GM23248 (cell line): Measurements from ENCODE around the gene DESI1. TPM values are rescaled to one million over a fixed set of nuclear protein-coding genes. Genes with fewer than 3 reads are reported as not detected.

Experiments used
- DNase-seq: peaks from one replicate; pipeline ENCODE4 v3.0.0-alpha.2; 2015
- H2AFZ ChIP-seq: fragments of 200-600 bp; sonication (generic); 2 replicates; pipeline ENCODE4 v1.6.1; 2016; ENCODE audit warnings: antibody characterized with exemption
- H3F3A ChIP-seq: fragments of 200-600 bp; sonication (generic); 2 replicates; pipeline ENCODE4 v1.6.1; 2016; ENCODE audit warnings: mild to moderate bottlenecking, antibody characterized with exemption, mixed run types; ENCODE audit not compliant: insufficient read depth
- H3K27ac ChIP-seq: fragments of 200-600 bp; sonication (generic); 2 replicates; pipeline ENCODE4 v1.5.1; 2016; ENCODE audit warnings: mild to moderate bottlenecking
- H3K27me3 ChIP-seq: fragments of 200-600 bp; sonication (generic); replicated peaks from 2 replicates; pipeline ENCODE4 v1.6.1; 2016; ENCODE audit warnings: mild to moderate bottlenecking; ENCODE audit not compliant: insufficient read depth
- H3K36me3 ChIP-seq: fragments of 200-600 bp; sonication (generic); 2 replicates; pipeline ENCODE4 v1.6.1; 2016; ENCODE audit warnings: low read depth, mild to moderate bottlenecking
- H3K4me1 ChIP-seq: fragments of 200-600 bp; sonication (generic); 2 replicates; pipeline ENCODE4 v1.6.1; 2016; ENCODE audit warnings: mild to moderate bottlenecking; ENCODE audit not compliant: insufficient read depth
- H3K4me2 ChIP-seq: fragments of 200-600 bp; sonication (generic); one replicate; pipeline ENCODE4 v1.6.1; 2016; ENCODE audit warnings: mild to moderate bottlenecking; ENCODE audit not compliant: unreplicated experiment
- H3K4me3 ChIP-seq: fragments of 200-600 bp; sonication (generic); 2 replicates; pipeline ENCODE4 v1.5.1; 2016; ENCODE audit warnings: mild to moderate bottlenecking
- H3K79me2 ChIP-seq: fragments of 200-600 bp; sonication (generic); 2 replicates; pipeline ENCODE4 v1.6.1; 2016; ENCODE audit warnings: mild to moderate bottlenecking; ENCODE audit not compliant: insufficient read depth
- H3K9ac ChIP-seq: fragments of 200-600 bp; sonication (generic); 2 replicates; pipeline ENCODE4 v1.6.1; 2016; ENCODE audit warnings: mild to moderate bottlenecking
- H3K9me2 ChIP-seq: fragments of 200-600 bp; sonication (generic); 2 replicates; pipeline ENCODE4 v1.6.1; 2016; ENCODE audit warnings: mixed run types, mild to moderate bottlenecking, moderate library complexity; ENCODE audit not compliant: insufficient read depth
- H3K9me3 ChIP-seq: fragments of 200-600 bp; sonication (generic); one replicate; pipeline ENCODE4 v1.6.1; 2017; ENCODE audit warnings: low read depth
- H4K20me1 ChIP-seq: fragments of 200-600 bp; sonication (generic); 2 replicates; pipeline ENCODE4 v1.6.0; 2016; ENCODE audit not compliant: insufficient read depth
- EZH2 ChIP-seq: fragments of 200-600 bp; sonication (generic); IDR thresholded peaks from 2 replicates; pipeline ENCODE4 v1.6.1; 2018; ENCODE audit warnings: antibody characterized with exemption, mild to moderate bottlenecking; ENCODE audit not compliant: insufficient read depth, poor library complexity, severe bottlenecking
- EZH2phosphoT487 ChIP-seq: fragments of 200-600 bp; sonication (generic); IDR thresholded peaks from 2 replicates; pipeline ENCODE4 v1.6.1; 2018; ENCODE audit warnings: antibody characterized with exemption, moderate library complexity, mild to moderate bottlenecking, low read depth; ENCODE audit not compliant: insufficient read depth
- WGBS, 2 experiments: methylation state at CpG; one replicate each; pipeline ENCODE4 v1.1.6; 2015 to 2017; ENCODE audit warnings: low lambda C conversion rate in 2 of 2, low coverage in 1 of 2; ENCODE audit errors: missing lambda C conversion rate in 2 of 2; 5-methylcytosine and 5-hydroxymethylcytosine counted together
- in situ Hi-C: fragments of 300-500 bp; cut with MboI; formaldehyde crosslinking; loops from 2 replicates; pipeline ENCODE4 v1.15.0; 2020
- polyA plus RNA-seq: library from polyadenylated mRNA; unstranded; fragments of >200 nt; fragmentation: Nextera tagmentation; extraction: Ambion mirVana; gene quantifications from 2 replicates; pipeline ENCODE4 v1.2.1, GENCODE V29; 2016
- total RNA-seq: library from RNA; depleted of rRNA; stranded (reverse); fragments of >200 nt; shearing (Covaris generic); gene quantifications from 2 replicates; pipeline ENCODE4 v1.2.3, GENCODE V29; 2014

DESI1 gene
- total and polyA plus RNA-seq, 2 experiments from 2014 or later: 42.2 to 44.3 TPM

DNA sequence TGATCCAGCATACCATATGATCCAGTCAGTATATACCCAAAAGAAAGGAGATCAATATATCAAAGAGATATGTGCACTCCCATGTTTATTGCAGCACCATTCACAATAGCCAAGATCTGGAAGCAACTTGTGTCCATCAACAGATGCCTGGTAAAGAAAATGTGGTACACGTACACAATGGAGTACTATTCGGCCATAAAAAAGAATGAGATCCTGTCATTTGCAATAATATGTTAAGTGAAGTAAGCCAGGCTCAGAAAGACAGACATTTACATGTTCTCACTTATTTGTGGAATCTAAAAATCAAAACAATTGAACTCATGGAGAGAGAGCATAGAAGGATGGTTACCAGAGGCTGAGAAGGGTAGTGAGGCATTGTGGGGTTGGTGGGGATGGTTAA lies 40.9 kb upstream of the DESI1 start:
- no peaks in the 10 kb centered on the region for H3K27me3 ChIP-seq
- H3K36me3 ChIP-seq: peaks cover 66% of the 10 kb centered on the region
- WGBS, 2 experiments: 98 to 100% methylated on average over 2 of the region's 2 CpGs
- no peak overlapping the region for H3K4me3 ChIP-seq
- DNase-seq: no peak
- H3K9me3 ChIP-seq: no peaks in the 10 kb centered on the region
- peaks cover 3% of the 10 kb centered on the region; the same call in 1 of the 2 replicates for H3K4me1 ChIP-seq
- no peak overlapping the region for H3K4me2 ChIP-seq
- no peak for TF ChIP-seq EZH2phosphoT487
- no peak for TF ChIP-seq EZH2
- H3K9me2 ChIP-seq: no peaks in the 10 kb centered on the region
- no peak overlapping the region for H2AFZ ChIP-seq
- in situ Hi-C loops: no loop called here
- H4K20me1 ChIP-seq: no peaks in the 10 kb centered on the region
- peaks cover 50% of the 10 kb centered on the region for H3F3A ChIP-seq
- H3K9ac ChIP-seq: no peak overlapping the region
- peaks cover 8% of the 10 kb centered on the region; the same call in 1 of the 2 replicates for H3K79me2 ChIP-seq
- H3K27ac ChIP-seq: no peak overlapping the region

DNA sequence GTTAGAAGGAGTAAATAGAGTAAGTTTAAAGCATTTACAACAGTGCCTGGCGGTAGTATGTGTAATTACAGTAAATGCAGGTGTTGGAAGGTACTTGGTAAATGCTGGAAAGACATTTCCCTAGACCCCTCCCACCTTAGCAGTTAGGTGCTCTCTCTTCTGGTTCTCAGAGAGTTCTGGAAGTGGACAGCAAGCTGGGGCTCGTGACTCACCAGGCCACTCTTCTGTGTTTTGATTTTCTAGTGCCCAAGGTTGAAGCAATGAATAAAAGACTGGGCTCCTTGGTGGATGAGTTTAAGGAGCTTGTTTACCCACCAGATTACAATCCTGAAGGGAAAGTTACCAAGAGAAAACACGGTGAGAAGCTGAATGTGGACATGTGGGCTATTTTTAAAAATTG lies 40.2 kb upstream of the DESI1 start:
- H3K4me2 ChIP-seq: no peak overlapping the region
- no peaks in the 10 kb centered on the region for H4K20me1 ChIP-seq
- H3F3A ChIP-seq: peaks cover 53% of the 10 kb centered on the region
- no peaks in the 10 kb centered on the region for H3K9me3 ChIP-seq
- no peak overlapping the region for H3K4me3 ChIP-seq
- in situ Hi-C loops: no loop called here
- H3K36me3 ChIP-seq: peaks cover 71% of the 10 kb centered on the region
- no peak for DNase-seq
- TF ChIP-seq EZH2phosphoT487 (no peak), EZH2 (no peak)
- H3K9ac ChIP-seq: no peak overlapping the region
- peaks cover 13% of the 10 kb centered on the region; the same call in 1 of the 2 replicates for H3K79me2 ChIP-seq
- H3K27ac ChIP-seq: no peak overlapping the region
- no peak overlapping the region for H2AFZ ChIP-seq
- 94 to 97% methylated on average over 3 of the region's 3 CpGs for WGBS, 2 experiments
- H3K27me3 ChIP-seq: no peaks in the 10 kb centered on the region
- no peaks in the 10 kb centered on the region for H3K4me1 ChIP-seq
- H3K9me2 ChIP-seq: no peaks in the 10 kb centered on the region

DNA sequence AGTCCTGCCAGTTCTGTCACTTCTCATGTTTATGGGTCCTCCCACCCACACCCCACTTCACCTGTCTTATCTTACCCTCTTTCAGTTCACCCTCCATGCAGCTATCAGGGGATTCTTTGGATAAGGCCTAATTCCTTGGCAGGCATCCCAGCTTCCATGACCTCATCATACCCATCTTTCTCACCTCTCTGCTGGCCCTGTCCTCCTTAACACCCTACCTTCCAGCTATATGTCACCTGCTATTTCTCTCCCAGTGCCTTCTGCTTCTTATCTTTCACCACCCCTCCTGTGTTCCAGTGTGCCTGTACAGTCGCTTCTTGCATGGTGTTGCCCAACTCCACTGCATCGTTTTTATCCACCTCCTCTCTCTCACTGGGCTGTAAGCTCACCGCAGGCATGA lies 39.6 kb upstream of the DESI1 start:
- Histone ChIP-seq H3K4me3 (no peak overlapping the region), H3K9me3 (no peaks in the 10 kb centered on the region), H3K27me3 (no peaks in the 10 kb centered on the region), H3K4me2 (no peak overlapping the region), H3K9me2 (no peaks in the 10 kb centered on the region), H3K36me3 (peaks cover 71% of the 10 kb centered on the region), H4K20me1 (no peaks in the 10 kb centered on the region), H3K9ac (no peak overlapping the region), H2AFZ (no peak overlapping the region), H3K4me1 (no peaks in the 10 kb centered on the region), H3K79me2 (peaks cover 19% of the 10 kb centered on the region), H3K27ac (no peak overlapping the region), H3F3A (peaks cover 53% of the 10 kb centered on the region)
- in situ Hi-C loops: no loop called here
- 68 to 70% methylated on average over 3 of the region's 3 CpGs for WGBS, 2 experiments
- DNase-seq: peak; percentile 26
- TF ChIP-seq EZH2phosphoT487 (no peak), EZH2 (no peak)

DNA sequence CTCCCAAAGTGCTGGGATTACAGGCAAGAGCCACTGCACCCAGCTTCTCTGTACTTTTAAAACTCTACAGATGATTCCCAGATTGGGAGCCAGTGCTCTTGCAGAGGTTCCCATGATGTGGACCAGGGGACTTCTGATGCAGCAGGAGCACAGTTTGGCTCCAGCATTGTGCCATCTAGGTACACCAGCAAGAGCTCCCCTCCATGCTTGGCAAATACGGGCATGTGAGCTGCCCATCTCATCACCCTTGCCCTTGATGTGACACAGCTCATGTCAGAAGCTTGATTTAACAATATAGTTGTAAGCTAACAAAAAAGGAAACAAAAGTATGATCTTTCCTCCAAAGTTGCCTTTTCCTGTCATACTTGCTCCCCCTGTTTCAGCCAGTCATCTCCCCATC lies 39.1 kb upstream of the DESI1 start:
- in situ Hi-C loops: no loop called here
- H3K4me2 ChIP-seq: no peak overlapping the region
- no peaks in the 10 kb centered on the region for H4K20me1 ChIP-seq
- H2AFZ ChIP-seq: no peak overlapping the region
- peaks cover 23% of the 10 kb centered on the region for H3K79me2 ChIP-seq
- H3K27me3 ChIP-seq: no peaks in the 10 kb centered on the region
- no peak overlapping the region for H3K9ac ChIP-seq
- DNase-seq: no peak
- no peaks in the 10 kb centered on the region for H3K9me2 ChIP-seq
- 96 to 100% methylated on average over 1 of the region's 1 CpG for WGBS, 2 experiments
- H3K9me3 ChIP-seq: no peaks in the 10 kb centered on the region
- TF ChIP-seq EZH2phosphoT487: no peak
- TF ChIP-seq EZH2: no peak
- no peaks in the 10 kb centered on the region for H3K4me1 ChIP-seq
- H3F3A ChIP-seq: peaks cover 57% of the 10 kb centered on the region
- H3K27ac ChIP-seq: no peak overlapping the region
- peaks cover 75% of the 10 kb centered on the region for H3K36me3 ChIP-seq
- H3K4me3 ChIP-seq: no peak overlapping the region

DNA sequence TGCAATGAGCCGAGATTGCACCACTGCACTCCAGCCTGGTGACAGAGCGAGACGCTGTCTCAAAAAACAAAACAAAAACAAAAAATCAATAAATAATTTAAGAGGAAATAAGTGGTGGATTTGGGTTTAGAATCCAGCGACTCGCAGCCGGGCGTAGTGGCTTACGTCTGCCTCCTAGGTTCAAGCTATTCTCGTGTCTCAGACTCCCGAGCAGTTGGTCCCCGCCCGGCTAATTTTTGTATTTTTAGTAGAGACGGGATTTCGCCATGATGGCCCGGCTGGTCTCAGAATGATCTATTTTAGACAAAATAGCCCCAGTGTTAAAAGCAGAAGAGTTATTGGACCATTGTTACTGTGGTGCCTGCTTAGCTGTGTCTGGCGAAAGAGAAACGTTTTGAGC lies 38.0 kb upstream of the DESI1 start:
- no peak overlapping the region for H3K27ac ChIP-seq
- in situ Hi-C loops: no loop called here
- H3K9me2 ChIP-seq: no peaks in the 10 kb centered on the region
- H3K4me3 ChIP-seq: no peak overlapping the region
- H3K9ac ChIP-seq: no peak overlapping the region
- peaks cover 75% of the 10 kb centered on the region for H3K36me3 ChIP-seq
- no peak overlapping the region for H2AFZ ChIP-seq
- H3F3A ChIP-seq: peaks cover 51% of the 10 kb centered on the region
- H3K79me2 ChIP-seq: peaks cover 34% of the 10 kb centered on the region
- TF ChIP-seq EZH2phosphoT487: no peak
- no peak for TF ChIP-seq EZH2
- no peak for DNase-seq
- H3K9me3 ChIP-seq: no peaks in the 10 kb centered on the region
- H3K27me3 ChIP-seq: no peaks in the 10 kb centered on the region
- no peaks in the 10 kb centered on the region for H4K20me1 ChIP-seq
- no peaks in the 10 kb centered on the region for H3K4me1 ChIP-seq
- no peak overlapping the region for H3K4me2 ChIP-seq
- 92 to 94% methylated on average over 17 of the region's 17 CpGs for WGBS, 2 experiments
